ENCODE data around the gene NR2F2.

NR2F2 gene

GRCh38 chr15:96307856-96308394, 22.6 kb upstream of the NR2F2 start:
- Histone ChIP-seq H3K27me3 (ENCODE audit: insufficient read depth, insufficient read length) (no peaks in the 10 kb centered on the region), H3K4me1 (ENCODE audit: insufficient read depth, insufficient read length) (no peaks in the 10 kb centered on the region), H3K9me3 (ENCODE audit: insufficient read depth, low read length) (no peaks in the 10 kb centered on the region), H3K9ac (ENCODE audit: insufficient read length, low read depth) (no peak overlapping the region), H3K36me3 (ENCODE audit: insufficient read depth, insufficient read length, low read length) (no peaks in the 10 kb centered on the region), H3K4me3 (ENCODE audit: insufficient read length, low read depth) (no peak overlapping the region)
- no peak for DNase-seq (ENCODE audit: low read depth, low spot score)
- TF ChIP-seq YY1 (IDR thresholded peaks at IDR 0.05; ENCODE audit: insufficient read depth, insufficient read length) (no peak), ZNF274 (IDR thresholded peaks at IDR 0.05; ENCODE audit: low read depth, low read length) (no peak), SUZ12 (IDR thresholded peaks at IDR 0.05; ENCODE audit: extremely low read depth, insufficient read depth, insufficient read length) (no peak)

DNA sequence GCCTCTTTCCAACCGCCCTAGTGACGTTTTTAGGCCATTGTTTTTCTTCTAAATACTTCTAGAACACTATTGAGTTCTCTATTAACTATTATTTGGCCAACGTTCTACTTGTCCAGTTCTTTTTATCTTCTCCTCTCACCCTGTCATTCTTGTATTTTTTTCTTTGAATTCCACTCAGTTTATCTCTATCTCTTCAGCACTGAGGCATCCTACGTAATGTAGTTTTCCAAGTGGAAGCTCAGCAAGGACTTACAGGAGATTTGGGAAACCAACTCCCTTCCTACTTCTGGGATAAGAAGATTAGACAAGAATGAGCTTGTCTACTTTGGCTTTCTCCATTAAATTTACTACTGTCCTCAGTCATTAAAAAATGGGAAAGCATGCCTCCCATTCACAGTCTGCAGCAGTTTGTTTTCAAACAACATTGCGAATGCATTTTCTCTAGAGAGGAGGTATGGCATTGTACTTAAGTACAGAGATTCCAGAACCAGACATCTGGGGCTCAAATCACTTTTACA, 21.3 kb upstream of the NR2F2 start:
- no peak overlapping the region for H3K4me3 ChIP-seq (ENCODE audit: insufficient read length, low read depth)
- no peaks in the 10 kb centered on the region for H3K4me1 ChIP-seq (ENCODE audit: insufficient read depth, insufficient read length)

GRCh38 chr15:96311256-96311955, 19.1 kb upstream of the NR2F2 start:
- Histone ChIP-seq H3K27me3 (ENCODE audit: insufficient read depth, insufficient read length) (no peaks in the 10 kb centered on the region), H3K9me3 (ENCODE audit: insufficient read depth, low read length) (no peaks in the 10 kb centered on the region), H3K9ac (ENCODE audit: insufficient read length, low read depth) (no peak overlapping the region), H3K36me3 (ENCODE audit: insufficient read depth, insufficient read length, low read length) (no peaks in the 10 kb centered on the region), H3K4me1 (ENCODE audit: insufficient read depth, insufficient read length) (no peaks in the 10 kb centered on the region), H3K4me3 (ENCODE audit: insufficient read length, low read depth) (no peak overlapping the region)
- TF ChIP-seq ZNF274 (IDR thresholded peaks at IDR 0.05; ENCODE audit: low read depth, low read length): no peak
- TF ChIP-seq YY1 (IDR thresholded peaks at IDR 0.05; ENCODE audit: insufficient read depth, insufficient read length): no peak
- TF ChIP-seq SUZ12 (IDR thresholded peaks at IDR 0.05; ENCODE audit: extremely low read depth, insufficient read depth, insufficient read length): no peak
- DNase-seq (ENCODE audit: low read depth, low spot score): no peak

More for the DNA sequence above, 21.3 kb upstream of the NR2F2 start:
- no peak for DNase-seq (ENCODE audit: low read depth, low spot score)
- no peak overlapping the region for H3K9ac ChIP-seq (ENCODE audit: insufficient read length, low read depth)
- no peaks in the 10 kb centered on the region for H3K36me3 ChIP-seq (ENCODE audit: insufficient read depth, insufficient read length, low read length)
- H3K9me3 ChIP-seq (ENCODE audit: insufficient read depth, low read length): no peaks in the 10 kb centered on the region
- no peak for TF ChIP-seq YY1 (IDR thresholded peaks at IDR 0.05; ENCODE audit: insufficient read depth, insufficient read length)
- no peak for TF ChIP-seq ZNF274 (IDR thresholded peaks at IDR 0.05; ENCODE audit: low read depth, low read length)
- no peak for TF ChIP-seq SUZ12 (IDR thresholded peaks at IDR 0.05; ENCODE audit: extremely low read depth, insufficient read depth, insufficient read length)
- no peaks in the 10 kb centered on the region for H3K27me3 ChIP-seq (ENCODE audit: insufficient read depth, insufficient read length)

- DNase-seq (ENCODE audit: low read depth, low spot score): no peak
- TF ChIP-seq ZNF274 (IDR thresholded peaks at IDR 0.05; ENCODE audit: low read depth, low read length) (no peak), YY1 (IDR thresholded peaks at IDR 0.05; ENCODE audit: insufficient read depth, insufficient read length) (no peak), SUZ12 (IDR thresholded peaks at IDR 0.05; ENCODE audit: extremely low read depth, insufficient read depth, insufficient read length) (no peak)
- Histone ChIP-seq H3K4me3 (ENCODE audit: insufficient read length, low read depth) (no peak overlapping the region), H3K9ac (ENCODE audit: insufficient read length, low read depth) (no peak overlapping the region), H3K36me3 (ENCODE audit: insufficient read depth, insufficient read length, low read length) (no peaks in the 10 kb centered on the region), H3K9me3 (ENCODE audit: insufficient read depth, low read length) (no peaks in the 10 kb centered on the region), H3K27me3 (ENCODE audit: insufficient read depth, insufficient read length) (no peaks in the 10 kb centered on the region), H3K4me1 (ENCODE audit: insufficient read depth, insufficient read length) (no peaks in the 10 kb centered on the region)
Measured at GRCh38 chr15:96311956-96312294, 18.6 kb upstream of the NR2F2 start.

DNA sequence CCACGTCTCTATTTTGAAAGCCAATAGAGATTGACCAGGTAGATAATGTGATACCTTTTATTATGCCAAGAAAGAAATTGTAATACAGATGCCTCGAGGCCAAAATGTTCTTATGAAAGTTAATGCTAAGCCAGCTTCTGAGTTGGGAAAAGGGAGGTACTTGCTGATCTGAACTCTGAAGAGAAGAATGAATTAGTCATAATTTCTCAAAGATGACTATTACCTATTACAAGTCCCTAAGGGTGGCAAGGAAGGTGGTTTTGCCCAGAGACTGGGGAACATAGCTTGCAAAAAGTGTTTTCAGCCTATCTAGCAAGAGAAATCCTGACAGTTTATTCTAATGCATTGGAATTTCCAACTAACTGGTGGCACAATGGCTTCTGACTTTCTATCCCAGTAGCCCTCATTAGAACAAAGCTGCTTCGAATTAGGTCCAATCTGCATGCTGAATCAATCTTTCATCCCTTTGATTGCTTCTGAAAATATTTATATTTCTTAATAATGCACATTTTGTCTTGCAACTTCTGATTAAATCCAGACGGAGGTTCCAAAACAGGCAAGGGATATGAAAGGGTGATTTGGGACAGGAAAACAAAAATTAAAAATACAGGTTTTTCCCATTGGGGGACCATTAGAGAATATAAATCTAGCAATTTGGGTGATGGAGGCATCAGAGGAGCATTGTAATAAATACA, 17.7 kb upstream of the NR2F2 start:
- Histone ChIP-seq H3K27me3 (ENCODE audit: insufficient read depth, insufficient read length) (no peaks in the 10 kb centered on the region), H3K4me3 (ENCODE audit: insufficient read length, low read depth) (no peak overlapping the region), H3K9ac (ENCODE audit: insufficient read length, low read depth) (no peak overlapping the region), H3K4me1 (ENCODE audit: insufficient read depth, insufficient read length) (no peaks in the 10 kb centered on the region), H3K9me3 (ENCODE audit: insufficient read depth, low read length) (no peaks in the 10 kb centered on the region), H3K36me3 (ENCODE audit: insufficient read depth, insufficient read length, low read length) (no peaks in the 10 kb centered on the region)
- no peak for DNase-seq (ENCODE audit: low read depth, low spot score)
- TF ChIP-seq ZNF274 (IDR thresholded peaks at IDR 0.05; ENCODE audit: low read depth, low read length) (no peak), SUZ12 (IDR thresholded peaks at IDR 0.05; ENCODE audit: extremely low read depth, insufficient read depth, insufficient read length) (no peak)

DNA sequence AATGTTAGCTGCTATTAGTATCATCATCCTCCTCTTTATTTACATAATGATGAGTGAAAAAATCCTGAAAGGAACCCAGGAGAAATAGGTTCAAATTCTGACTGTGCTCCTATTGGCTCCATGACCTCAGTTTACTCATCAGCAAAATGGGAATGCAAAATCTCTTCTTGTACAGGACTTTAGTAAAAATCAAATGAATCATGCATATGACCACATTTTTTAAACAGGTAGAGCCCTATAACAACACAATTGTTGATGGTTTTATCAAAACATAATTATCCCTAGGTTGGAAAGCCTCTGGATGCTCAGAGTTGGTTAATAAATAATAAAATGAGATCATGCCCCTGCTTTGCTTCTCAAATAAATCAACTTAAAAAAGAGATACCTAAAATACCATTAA, 16.0 kb upstream of the NR2F2 start:
- TF ChIP-seq SUZ12 (IDR thresholded peaks at IDR 0.05; ENCODE audit: extremely low read depth, insufficient read depth, insufficient read length): no peak
- TF ChIP-seq YY1 (IDR thresholded peaks at IDR 0.05; ENCODE audit: insufficient read depth, insufficient read length): no peak
- no peak for TF ChIP-seq ZNF274 (IDR thresholded peaks at IDR 0.05; ENCODE audit: low read depth, low read length)
- DNase-seq (ENCODE audit: low read depth, low spot score): no peak
- Histone ChIP-seq H3K9me3 (ENCODE audit: insufficient read depth, low read length) (no peaks in the 10 kb centered on the region), H3K4me3 (ENCODE audit: insufficient read length, low read depth) (no peak overlapping the region), H3K36me3 (ENCODE audit: insufficient read depth, insufficient read length, low read length) (no peaks in the 10 kb centered on the region), H3K4me1 (ENCODE audit: insufficient read depth, insufficient read length) (no peaks in the 10 kb centered on the region), H3K9ac (ENCODE audit: insufficient read length, low read depth) (no peak overlapping the region), H3K27me3 (ENCODE audit: insufficient read depth, insufficient read length) (peaks cover 11% of the 10 kb centered on the region)

DNA sequence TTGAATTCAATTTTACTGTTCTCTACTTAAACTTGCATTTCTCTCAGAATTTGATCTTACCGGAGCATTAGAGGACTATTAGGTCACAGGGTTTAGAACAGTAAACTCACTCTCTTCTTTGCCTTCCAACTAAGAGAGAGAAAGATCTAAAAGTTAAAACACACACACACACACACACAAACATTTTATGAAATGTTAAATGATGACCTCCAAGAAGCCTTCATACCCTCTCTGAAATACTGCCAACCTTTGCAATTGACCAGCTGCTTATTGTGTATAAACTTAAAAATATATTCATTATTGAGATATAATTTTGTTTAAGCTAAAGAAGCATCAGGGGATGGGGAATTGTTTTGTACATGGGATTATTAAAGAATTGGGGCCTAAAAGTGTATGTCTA, 15.5 kb upstream of the NR2F2 start:
- no peak overlapping the region for H3K4me3 ChIP-seq (ENCODE audit: insufficient read length, low read depth)
- no peak for TF ChIP-seq ZNF274 (IDR thresholded peaks at IDR 0.05; ENCODE audit: low read depth, low read length)
- TF ChIP-seq SUZ12 (IDR thresholded peaks at IDR 0.05; ENCODE audit: extremely low read depth, insufficient read depth, insufficient read length): no peak
- no peak for TF ChIP-seq YY1 (IDR thresholded peaks at IDR 0.05; ENCODE audit: insufficient read depth, insufficient read length)
- H3K9me3 ChIP-seq (ENCODE audit: insufficient read depth, low read length): no peaks in the 10 kb centered on the region
- no peak for DNase-seq (ENCODE audit: low read depth, low spot score)
- no peaks in the 10 kb centered on the region for H3K4me1 ChIP-seq (ENCODE audit: insufficient read depth, insufficient read length)
- H3K36me3 ChIP-seq (ENCODE audit: insufficient read depth, insufficient read length, low read length): no peaks in the 10 kb centered on the region
- no peak overlapping the region for H3K9ac ChIP-seq (ENCODE audit: insufficient read length, low read depth)
- peaks cover 15% of the 10 kb centered on the region for H3K27me3 ChIP-seq (ENCODE audit: insufficient read depth, insufficient read length)
